Measurements from ENCODE around the gene ARHGAP12. TPM values are rescaled to one million over a fixed set of nuclear protein-coding genes. Genes with fewer than 3 reads are reported as not detected.

ARHGAP12 gene
- polyA plus RNA-seq, 1 of the 3 experiments (the other 2 are of a cell fraction): 8.6 TPM

- Histone ChIP-seq H3K4me3 (ENCODE audit: low read depth in 2 of 2, low read length in 1 of 2) (no peak overlapping the region), H3K27me3 (ENCODE audit: insufficient read depth) (no peaks in the 10 kb centered on the region), H3K9ac (no peak overlapping the region), H3K9me3 (no peaks in the 10 kb centered on the region), H3K79me2 (ENCODE audit: insufficient read depth) (peaks cover 57% of the 10 kb centered on the region), H4K20me1 (ENCODE audit: insufficient read depth) (0 out of 2 replicates have a peak, but pooled peaks cover 15% of the 10 kb centered on the region), H3K27ac (ENCODE audit: low read depth in 2 of 2, low read length in 1 of 2) (no peak overlapping the region), H3K36me3 (replicated peaks in 1 of 2; ENCODE audit: control insufficient read depth in 1 of 2, insufficient read depth in 2 of 2, low read length in 1 of 2) (peaks cover 13 to 43% of the 10 kb centered on the region in 2 experiments), H3K4me1 (ENCODE audit: control insufficient read depth in 1 of 2, insufficient read depth in 2 of 2, low read depth in 1 of 2, low read length in 1 of 2) (no peaks in the 10 kb centered on the region; a peak in 1 of 4 replicates), H3K9me2 (0 out of 2 replicates have a peak, but pooled peaks cover 3% of the 10 kb centered on the region), H3K4me2 (no peak overlapping the region), H3F3A (replicated peaks; ENCODE audit: insufficient read depth) (no peaks in the 10 kb centered on the region), H2AFZ (ENCODE audit: low read depth) (no peak overlapping the region)
- ChIA-PET CTCF (no interaction called here), POLR2A (no interaction called here)
- TF ChIP-seq CHD2 (IDR thresholded peaks at IDR 0.05; ENCODE audit: low read length, partially characterized antibody) (no peak), FOXM1 (IDR thresholded peaks at IDR 0.05; ENCODE audit: low read depth) (no peak), PBX3 (IDR thresholded peaks at IDR 0.05) (no peak), TAF1 (IDR thresholded peaks at IDR 0.05; ENCODE audit: borderline replicate concordance, low read depth, low read length) (no peak), EZH2phosphoT487 (IDR thresholded peaks at IDR 0.05; ENCODE audit: borderline replicate concordance, low read depth) (no peak), NFIC (IDR thresholded peaks at IDR 0.05; ENCODE audit: borderline replicate concordance) (no peak), IRF3 (IDR thresholded peaks at IDR 0.05; ENCODE audit: low read depth, low read length) (no peak), SMC3 (IDR thresholded peaks at IDR 0.05; ENCODE audit: low read depth, low read length) (no peak), USF2 (IDR thresholded peaks at IDR 0.05; ENCODE audit: borderline replicate concordance, low read depth, low read length) (no peak), REST (IDR thresholded peaks at IDR 0.05; ENCODE audit: low read depth, low read length) (no peak), RCOR1 (IDR thresholded peaks at IDR 0.05; ENCODE audit: low read length) (no peak), JUND (IDR thresholded peaks at IDR 0.05) (no peak), GATA2 (CRISPR knock-in tag; IDR thresholded peaks at IDR 0.05) (no peak)
- DNase-seq: no peak
- WGBS (ENCODE audit: low lambda C conversion rate): 73% methylated on average over 2 of the region's 2 CpGs
Observed at GRCh38 chr10:31853629-31854028, 75.0 kb downstream of the ARHGAP12 start.
